RWPE2 (cell line): ENCODE results near the gene MIPOL1.

ENCODE experiments used
- ATAC-seq: fragments of 200-7000 bp; cut with Tn5 transposase; 3 replicates; pipeline ENCODE4 v1.9.1; 2021; ENCODE audit warnings: low read depth
- DNase-seq: peaks from one replicate; pipeline ENCODE4 v3.0.0-alpha.2; 2020; ENCODE audit warnings: low spot score
- H3K27ac ChIP-seq: fragments of 450-650 bp; 2 replicates; pipeline ENCODE4 v1.5.1; 2017; ENCODE audit warnings: mild to moderate bottlenecking; ENCODE audit not compliant: poor library complexity, severe bottlenecking
- H3K27me3 ChIP-seq: fragments of 250-450 bp; sonication (Bioruptor Pico); 2 replicates; pipeline ENCODE4 v1.5.1; 2021; ENCODE audit warnings: mild to moderate bottlenecking, moderate library complexity; ENCODE audit not compliant: insufficient read depth, poor library complexity, severe bottlenecking
- H3K36me3 ChIP-seq: fragments of 250-450 bp; sonication (Bioruptor Pico); 2 replicates; pipeline ENCODE4 v1.5.1; 2020; ENCODE audit warnings: low read depth, mild to moderate bottlenecking, moderate library complexity
- H3K4me1 ChIP-seq: fragments of 250-450 bp; sonication (Bioruptor Pico); 2 replicates; pipeline ENCODE4 v1.5.1; 2021; ENCODE audit warnings: mild to moderate bottlenecking, moderate library complexity; ENCODE audit not compliant: insufficient read depth, poor library complexity, severe bottlenecking
- H3K4me3 ChIP-seq: fragments of 250-450 bp; sonication (Bioruptor Pico); 2 replicates; pipeline ENCODE4 v1.5.1; 2021; ENCODE audit warnings: mild to moderate bottlenecking, moderate library complexity; ENCODE audit not compliant: severe bottlenecking
- H3K9me3 ChIP-seq: fragments of 250-450 bp; sonication (Bioruptor Pico); 2 replicates; pipeline ENCODE4 v1.5.1; 2021; ENCODE audit warnings: mild to moderate bottlenecking, moderate library complexity; ENCODE audit not compliant: severe bottlenecking
- TF ChIP-seq, protein P1 (sequence below): fragments of 450-650 bp; IDR thresholded peaks from one replicate; pipeline ENCODE4 v1.5.1; 2017; ENCODE audit warnings: mild to moderate bottlenecking, moderate library complexity; ENCODE audit not compliant: poor library complexity, severe bottlenecking

The MIPOL1 gene

DNA sequence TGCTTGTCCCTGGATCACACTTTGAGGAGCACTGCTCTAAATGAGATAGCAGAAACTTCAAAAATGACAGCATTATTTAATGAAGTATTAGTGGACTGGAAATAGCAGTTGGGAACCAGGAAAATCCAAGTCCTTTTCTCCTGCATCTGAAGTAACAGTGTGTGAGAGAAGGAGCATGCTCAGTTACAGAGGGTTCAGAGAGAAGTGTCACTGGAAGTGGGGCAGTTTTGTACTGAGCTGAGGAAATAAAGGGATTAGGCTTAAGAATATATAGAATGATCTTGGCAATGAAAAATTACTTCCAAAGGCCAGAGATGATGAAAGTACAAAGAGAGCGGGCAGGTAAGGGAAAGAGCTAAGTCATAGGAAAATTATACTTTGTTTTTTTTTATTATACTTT, 130.9 kb downstream of the MIPOL1 start:
- TF ChIP-seq, protein P1, sequence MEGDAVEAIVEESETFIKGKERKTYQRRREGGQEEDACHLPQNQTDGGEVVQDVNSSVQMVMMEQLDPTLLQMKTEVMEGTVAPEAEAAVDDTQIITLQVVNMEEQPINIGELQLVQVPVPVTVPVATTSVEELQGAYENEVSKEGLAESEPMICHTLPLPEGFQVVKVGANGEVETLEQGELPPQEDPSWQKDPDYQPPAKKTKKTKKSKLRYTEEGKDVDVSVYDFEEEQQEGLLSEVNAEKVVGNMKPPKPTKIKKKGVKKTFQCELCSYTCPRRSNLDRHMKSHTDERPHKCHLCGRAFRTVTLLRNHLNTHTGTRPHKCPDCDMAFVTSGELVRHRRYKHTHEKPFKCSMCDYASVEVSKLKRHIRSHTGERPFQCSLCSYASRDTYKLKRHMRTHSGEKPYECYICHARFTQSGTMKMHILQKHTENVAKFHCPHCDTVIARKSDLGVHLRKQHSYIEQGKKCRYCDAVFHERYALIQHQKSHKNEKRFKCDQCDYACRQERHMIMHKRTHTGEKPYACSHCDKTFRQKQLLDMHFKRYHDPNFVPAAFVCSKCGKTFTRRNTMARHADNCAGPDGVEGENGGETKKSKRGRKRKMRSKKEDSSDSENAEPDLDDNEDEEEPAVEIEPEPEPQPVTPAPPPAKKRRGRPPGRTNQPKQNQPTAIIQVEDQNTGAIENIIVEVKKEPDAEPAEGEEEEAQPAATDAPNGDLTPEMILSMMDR, result no peak
- Histone ChIP-seq H3K9me3 (no peaks in the 10 kb centered on the region), H3K4me3 (no peak overlapping the region), H3K27ac (no peak overlapping the region), H3K4me1 (no peaks in the 10 kb centered on the region), H3K36me3 (no peaks in the 10 kb centered on the region; the same call in 1 of the 2 replicates), H3K27me3 (no peaks in the 10 kb centered on the region)
- DNase-seq (no peak), ATAC-seq (no peak)

DNA sequence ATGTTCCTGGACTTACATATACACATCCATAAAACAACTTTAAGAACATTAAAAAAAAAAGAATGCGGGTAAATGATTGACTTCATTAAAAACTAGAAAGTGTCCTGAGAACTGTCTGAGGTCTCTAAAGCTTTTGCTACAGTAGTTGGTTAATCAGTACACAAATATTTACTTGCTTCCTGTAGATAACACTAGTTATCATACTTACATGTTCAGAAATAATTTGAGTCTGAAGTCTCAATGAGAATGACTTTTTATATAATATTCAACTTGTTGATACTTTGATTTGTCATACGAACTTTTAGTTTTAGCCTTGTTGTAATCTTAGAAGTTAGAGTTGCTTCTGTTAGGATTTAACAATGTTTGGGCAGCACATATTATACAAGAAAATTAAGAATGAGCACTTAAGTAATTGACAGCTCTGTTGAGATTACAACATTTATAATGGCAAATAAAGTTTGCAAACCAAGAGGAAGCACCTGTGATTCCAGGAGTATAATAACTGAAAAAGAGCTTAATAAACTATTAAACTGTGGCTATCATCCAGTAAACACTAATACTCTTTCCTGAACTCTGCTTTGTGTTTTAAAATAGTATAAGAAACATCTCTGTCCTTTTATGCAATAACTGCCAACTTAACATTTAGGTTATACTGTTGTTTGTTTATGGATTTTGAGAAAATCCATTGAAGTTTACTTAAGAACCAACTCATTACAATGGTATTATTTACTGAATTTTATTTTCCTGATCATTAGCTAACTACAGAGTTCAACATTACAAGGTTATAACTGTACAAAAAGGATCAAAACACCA, 131.7 kb downstream of the MIPOL1 start:
- Histone ChIP-seq H3K36me3 (no peaks in the 10 kb centered on the region; the same call in 1 of the 2 replicates), H3K9me3 (no peaks in the 10 kb centered on the region), H3K4me3 (no peak overlapping the region), H3K27ac (no peak overlapping the region), H3K4me1 (no peaks in the 10 kb centered on the region), H3K27me3 (no peaks in the 10 kb centered on the region)
- ATAC-seq (no peak; the same call in 2 of the 3 replicates), DNase-seq (no peak)
- TF ChIP-seq, protein P1, result no peak

DNA sequence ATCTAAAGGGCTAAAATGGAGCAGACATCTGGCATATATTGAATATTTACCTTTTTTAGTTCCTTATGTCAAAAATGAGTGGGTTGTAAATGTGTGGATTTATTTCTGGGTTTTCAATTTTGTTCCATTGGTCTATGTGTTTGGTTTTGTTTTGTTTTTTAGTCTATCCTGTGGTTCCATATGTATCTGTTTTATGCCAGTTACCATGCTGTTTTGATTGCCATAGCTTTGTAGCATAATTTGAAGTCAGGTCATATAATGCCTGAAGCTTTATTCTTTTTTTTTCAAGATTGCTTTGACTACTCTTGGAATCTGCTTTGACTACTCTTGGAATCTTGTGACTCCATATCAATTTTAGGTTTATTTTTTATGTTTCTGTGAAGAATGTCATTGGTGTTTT, 133.2 kb downstream of the MIPOL1 start:
- no peaks in the 10 kb centered on the region for H3K4me1 ChIP-seq
- no peaks in the 10 kb centered on the region for H3K27me3 ChIP-seq
- TF ChIP-seq, protein P1, result no peak
- ATAC-seq (no peak), DNase-seq (no peak)
- no peaks in the 10 kb centered on the region for H3K9me3 ChIP-seq
- H3K27ac ChIP-seq, result no peak overlapping the region
- H3K4me3 ChIP-seq, result no peak overlapping the region
- no peaks in the 10 kb centered on the region; the same call in 1 of the 2 replicates for H3K36me3 ChIP-seq

DNA sequence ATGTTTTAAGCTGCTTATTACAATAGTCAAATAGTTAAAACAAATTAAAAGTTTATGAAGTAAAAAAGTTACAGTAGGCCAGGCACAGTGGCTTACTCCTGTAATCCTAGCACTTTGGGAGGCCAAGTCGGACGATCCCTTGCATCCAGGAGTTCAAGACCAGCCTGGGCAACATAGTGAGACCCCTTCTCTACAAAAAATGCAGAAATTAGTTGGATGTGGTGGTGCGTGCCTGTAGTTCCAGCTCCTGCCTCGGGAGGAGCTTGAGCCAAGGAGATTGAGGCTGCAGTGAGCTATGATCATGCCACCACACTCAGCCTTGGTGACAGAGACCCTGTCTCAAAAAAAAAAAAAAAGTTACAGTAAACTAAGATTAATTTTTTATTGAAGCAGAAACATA, 142.6 kb downstream of the MIPOL1 start:
- ATAC-seq (no peak), DNase-seq (no peak)
- TF ChIP-seq, protein P1, result peak; percentile 32
- no peaks in the 10 kb centered on the region for H3K27me3 ChIP-seq
- H3K4me3 ChIP-seq, result no peak overlapping the region
- H3K27ac ChIP-seq, result no peak overlapping the region
- H3K36me3 ChIP-seq, result 0 out of 2 replicates have a peak, but pooled peaks cover 5% of the 10 kb centered on the region
- H3K9me3 ChIP-seq, result no peaks in the 10 kb centered on the region
- no peaks in the 10 kb centered on the region for H3K4me1 ChIP-seq
